Stimulated activated CD4-positive, alpha-beta T cell treated with anti-CD3 and anti-CD28 coated beads, TNF-alpha, amount 100 ng/mL, for 48 hours (primary cell): ENCODE measurements around the gene CYB561D1.
"Not testable (repeated sequence)": the region's sequence is repeated elsewhere in the genome, so short reads cannot be mapped to it uniquely, and the experiment has no call there.

Experiments
- DNase-seq, 3 donors: peaks; one replicate each; pipeline ENCODE4 v3.0.0-alpha.2; 2020; ENCODE audit warnings: low read depth in 3 of 3

CYB561D1 gene, protein sequence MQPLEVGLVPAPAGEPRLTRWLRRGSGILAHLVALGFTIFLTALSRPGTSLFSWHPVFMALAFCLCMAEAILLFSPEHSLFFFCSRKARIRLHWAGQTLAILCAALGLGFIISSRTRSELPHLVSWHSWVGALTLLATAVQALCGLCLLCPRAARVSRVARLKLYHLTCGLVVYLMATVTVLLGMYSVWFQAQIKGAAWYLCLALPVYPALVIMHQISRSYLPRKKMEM

GRCh38 chr1:109493805-109494539 is at the start of gene CYB561D1:
Gene CYB561D1, plus strand, starts transcription at chr1:109494094. Its CDS starts 46 bp downstream, at chr1:109494140.
- DNase-seq = peak; percentile 76 to 87 (median 80)

- no peak for DNase-seq
Observed at GRCh38 chr1:109444346-109444745, 49.5 kb upstream of the CYB561D1 start.

GRCh38 chr1:109445949-109446695 is 47.8 kb upstream of the CYB561D1 start:
- DNase-seq = not testable (repeated sequence)

DNA sequence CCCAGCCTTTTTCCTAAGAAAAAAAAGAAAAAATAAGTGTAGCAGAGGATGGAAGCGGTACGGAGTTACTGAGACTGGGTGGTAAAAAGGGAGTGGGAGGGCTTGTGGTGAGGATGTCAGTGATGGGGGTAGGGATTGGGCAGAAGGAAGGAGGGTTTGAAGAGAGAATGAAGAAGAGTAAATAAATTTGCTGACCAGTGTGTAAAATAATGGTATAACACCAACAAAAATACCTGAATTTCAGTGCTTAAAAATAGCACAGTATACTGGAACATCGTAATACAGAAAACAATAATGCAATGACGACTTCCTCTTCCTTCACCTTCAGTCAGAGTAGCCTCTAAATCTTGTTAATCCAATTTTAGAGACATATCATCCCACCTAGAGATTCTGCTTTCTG is 46.4 kb upstream of the CYB561D1 start:
- no peak for DNase-seq

DNA sequence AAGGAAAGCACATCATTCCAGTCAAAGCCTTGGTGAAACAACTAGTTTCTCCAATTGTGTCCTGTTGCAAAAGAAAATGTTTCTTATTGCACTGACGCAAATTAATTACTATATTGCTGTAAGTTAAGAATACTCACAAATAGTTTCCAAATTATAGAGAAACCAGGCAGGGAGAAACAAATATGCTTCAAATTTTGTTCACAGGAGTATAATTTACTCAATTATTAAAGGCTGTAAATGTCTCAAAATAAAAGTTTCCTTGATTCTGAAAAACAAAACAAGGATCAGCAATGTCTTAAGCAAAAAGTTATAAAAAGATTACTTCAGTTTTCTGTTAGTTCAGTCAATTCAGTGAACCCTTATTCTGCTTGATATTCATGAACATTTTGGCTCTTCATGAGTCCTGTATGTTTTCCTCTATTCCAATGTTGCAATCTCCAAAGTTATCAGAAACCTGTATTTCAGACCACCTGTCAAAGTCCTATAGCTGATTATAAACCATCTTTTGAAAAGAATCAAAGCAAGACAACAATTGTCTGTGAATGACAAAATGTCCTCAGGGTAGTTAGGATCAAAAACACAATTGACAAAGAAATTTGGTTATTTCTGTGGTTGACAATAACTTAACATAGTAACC is 39.3 kb upstream of the CYB561D1 start:
- no peak for DNase-seq

- DNase-seq = no peak
Observed at GRCh38 chr1:109457819-109458218, 36.1 kb upstream of the CYB561D1 start.

DNA sequence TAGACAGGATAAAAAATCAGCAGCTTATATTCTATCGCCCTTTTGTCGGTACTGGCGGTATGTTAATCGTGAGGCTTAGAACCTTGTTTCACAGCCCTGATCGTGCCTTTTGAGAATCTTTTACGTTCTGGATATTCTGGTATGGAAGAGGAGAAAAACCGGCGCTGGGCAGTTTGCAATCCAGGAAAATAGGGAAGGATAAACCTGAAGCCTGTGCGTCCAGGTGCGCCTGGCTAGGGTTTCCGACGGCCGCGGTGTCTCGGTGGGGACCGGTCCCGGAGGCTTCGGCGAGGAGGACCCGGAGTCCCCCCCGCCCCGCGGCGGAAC is 27.8 kb upstream of the CYB561D1 start:
- DNase-seq = no peak

DNA sequence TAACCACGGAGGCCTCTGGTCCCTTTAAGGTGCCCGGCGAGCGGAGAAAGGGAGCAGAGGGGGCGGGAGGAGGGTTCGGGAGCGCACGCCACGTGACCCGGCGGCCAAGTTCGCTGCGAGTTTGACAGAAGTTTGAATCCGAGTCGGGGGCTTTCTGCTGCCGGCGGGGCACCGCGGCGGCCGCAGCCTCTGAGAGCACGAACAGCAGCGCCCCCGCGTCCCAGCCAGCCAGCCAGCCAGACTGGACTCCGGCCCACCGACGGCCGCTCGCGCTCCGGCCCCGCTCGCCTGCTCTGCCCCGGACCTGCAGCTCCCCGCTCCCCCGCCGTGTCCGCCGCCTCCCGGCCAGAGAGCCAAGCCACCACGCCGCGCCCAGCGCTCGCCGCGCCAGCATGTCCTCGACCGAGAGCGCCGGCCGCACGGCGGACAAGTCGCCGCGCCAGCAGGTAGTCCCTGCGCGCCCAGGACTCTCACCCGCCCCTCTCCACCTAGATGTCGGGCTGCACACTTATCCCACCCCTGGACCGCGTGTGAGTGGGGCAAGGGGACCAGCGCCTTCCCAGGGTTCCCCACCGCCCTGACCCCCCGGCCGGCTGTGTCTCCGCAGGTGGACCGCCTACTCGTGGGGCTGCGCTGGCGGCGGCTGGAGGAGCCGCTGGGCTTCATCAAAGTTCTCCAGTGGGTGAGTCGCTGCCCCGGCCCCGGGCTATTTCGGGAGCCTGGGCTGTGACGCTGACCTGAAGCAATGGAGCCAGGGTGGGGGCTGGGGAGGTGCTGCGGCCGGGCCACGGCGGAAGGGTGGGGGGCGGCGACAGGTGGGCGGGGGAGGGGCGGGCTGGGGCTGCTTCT is 27.2 kb upstream of the CYB561D1 start, which contains the start of gene SYPL2:
SYPL2 (plus strand) TSS at position 95 of the 849 bp plus-strand sequence; CDS start at position 393, 298 bp downstream.
- DNase-seq = no peak

DNA sequence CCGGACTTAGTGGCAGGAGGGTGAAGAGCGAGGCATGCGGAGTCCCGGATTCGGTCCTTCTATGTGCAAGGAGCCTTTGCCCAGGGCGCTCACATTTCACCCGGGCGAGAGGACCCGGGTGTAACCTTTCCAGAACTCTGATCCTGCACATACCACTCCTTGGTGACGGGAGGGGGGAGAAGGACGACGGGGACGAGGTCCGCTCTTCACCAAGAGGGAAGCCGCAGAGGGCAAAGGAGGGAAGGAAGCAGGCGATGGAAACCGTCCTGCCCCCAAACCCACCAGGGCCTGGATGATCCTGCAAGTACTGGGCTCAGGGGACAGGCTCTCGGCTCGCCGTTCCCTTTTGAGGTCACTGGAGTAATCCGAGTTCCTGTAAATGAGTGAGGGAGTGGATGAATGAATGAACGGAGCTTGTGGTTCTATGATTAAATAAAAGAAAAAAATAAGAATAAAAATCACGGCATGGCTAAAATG is 26.6 kb upstream of the CYB561D1 start:
- DNase-seq = no peak

DNA sequence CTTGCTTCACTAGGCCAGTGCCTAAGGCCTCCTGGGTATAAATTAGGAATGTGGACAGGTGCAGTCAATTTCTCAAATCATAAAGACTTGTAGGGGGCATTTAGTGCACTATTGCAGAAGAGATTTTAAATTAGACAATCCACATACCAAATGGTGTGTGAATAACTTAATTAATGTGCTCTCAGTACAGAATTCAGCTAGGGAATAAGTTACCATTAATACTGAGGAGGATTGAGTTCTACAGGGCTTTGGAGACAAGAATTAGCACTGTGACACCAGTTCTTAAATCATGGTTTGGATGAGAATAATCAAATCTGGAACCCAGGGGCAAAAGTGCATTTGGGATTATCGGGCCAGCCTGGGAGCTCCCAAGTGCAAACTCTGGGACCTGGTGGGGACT is 25.8 kb upstream of the CYB561D1 start:
- DNase-seq = no peak

- DNase-seq = no peak
Observed at GRCh38 chr1:109468903-109469302, 25.0 kb upstream of the CYB561D1 start.

- DNase-seq = no peak
Observed at GRCh38 chr1:109470245-109470644, 23.6 kb upstream of the CYB561D1 start.

DNA sequence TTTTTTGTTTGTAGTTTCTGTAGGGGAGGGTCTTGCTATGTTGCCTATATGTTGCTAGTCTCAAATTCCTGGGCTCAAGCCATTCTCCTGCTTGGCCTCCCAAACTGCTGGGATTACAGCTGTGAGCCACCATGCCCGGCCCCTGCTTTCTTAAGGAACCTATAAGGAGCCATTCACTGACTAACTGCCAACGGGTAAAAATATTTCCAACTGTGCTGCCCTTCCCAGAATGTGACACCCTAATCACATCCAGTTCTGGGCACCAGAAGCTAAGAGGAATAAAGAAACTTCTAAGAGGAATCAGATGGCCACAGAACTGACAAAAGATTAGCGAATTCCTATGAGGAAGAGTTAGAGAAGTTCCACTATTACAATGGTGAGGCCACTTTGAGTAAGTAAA is 21.1 kb upstream of the CYB561D1 start:
- DNase-seq = no peak

DNA sequence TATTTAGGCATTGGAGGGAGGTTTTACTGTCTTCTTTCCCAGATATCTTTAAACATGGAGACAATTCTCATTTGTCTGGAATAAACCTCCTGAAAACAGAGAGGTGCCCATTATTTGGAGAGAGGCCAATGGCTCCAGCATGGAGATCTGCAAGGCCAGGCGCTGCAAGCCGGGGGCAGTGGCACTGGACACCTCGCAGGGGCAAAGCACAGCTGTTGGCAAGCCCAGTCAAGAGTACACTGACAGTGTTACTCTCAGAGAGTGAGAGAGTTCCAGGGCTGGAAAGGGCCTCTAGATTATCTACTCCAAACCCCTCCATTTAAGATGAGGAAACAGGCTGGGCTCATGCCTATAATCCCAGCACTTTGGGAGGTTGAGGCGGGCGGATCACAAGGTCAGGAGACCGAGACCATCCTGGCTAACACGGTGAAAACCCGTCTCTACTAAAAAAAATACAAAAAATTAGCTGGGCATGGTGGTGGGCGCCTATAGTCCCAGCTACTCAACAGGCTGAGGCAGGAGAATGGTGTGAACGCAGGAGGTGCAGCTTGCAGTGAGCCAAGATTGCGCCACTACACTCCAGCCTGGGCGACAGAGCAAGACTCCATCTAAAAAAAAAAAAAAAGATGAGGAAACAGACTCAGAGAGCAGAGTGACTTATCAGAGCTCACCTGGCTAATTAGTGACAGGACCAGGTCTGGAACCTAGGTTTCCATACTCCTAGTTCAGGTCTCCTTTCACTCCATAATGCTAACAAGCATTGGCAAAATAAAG is 20.4 kb upstream of the CYB561D1 start:
- DNase-seq = not testable (repeated sequence)

- no peak for DNase-seq
Observed at GRCh38 chr1:109474697-109475096, 19.2 kb upstream of the CYB561D1 start.

DNA sequence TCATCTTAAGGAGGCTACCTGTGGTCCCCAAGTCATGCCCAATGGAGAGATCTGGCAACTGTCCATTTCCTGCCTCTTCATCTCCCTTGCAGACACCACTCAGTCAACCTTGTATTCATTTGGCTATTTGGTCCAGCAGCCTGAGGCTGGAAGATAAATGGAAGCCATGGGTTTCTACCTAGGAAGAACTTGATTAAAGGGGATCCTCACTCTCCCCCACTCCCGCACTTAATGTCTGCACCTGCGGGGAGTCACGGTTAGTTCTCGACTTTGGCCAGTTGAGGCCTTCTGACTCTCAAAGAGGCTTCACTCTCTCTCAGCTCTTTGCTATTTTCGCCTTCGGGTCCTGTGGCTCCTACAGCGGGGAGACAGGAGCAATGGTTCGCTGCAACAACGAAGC is 18.6 kb upstream of the CYB561D1 start:
- DNase-seq = no peak

GRCh38 chr1:109476825-109477224 is 17.1 kb upstream of the CYB561D1 start:
- no peak for DNase-seq

DNA sequence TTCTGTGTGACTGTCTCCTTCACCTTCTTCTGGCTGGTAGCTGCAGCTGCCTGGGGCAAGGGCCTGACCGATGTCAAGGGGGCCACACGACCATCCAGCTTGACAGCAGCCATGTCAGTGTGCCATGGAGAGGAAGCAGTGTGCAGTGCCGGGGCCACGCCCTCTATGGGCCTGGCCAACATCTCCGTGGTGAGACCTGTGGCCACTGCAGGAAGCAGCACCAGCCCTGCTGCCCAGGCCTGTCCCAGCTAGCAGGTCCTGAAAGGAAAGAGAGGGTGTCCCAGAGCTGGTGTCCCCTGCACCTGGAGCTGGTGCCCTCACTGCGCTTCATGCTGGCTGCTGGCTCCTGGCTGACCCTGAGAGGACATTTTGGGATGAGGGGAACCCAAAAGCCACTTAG is 16.1 kb upstream of the CYB561D1 start:
- no peak for DNase-seq

DNA sequence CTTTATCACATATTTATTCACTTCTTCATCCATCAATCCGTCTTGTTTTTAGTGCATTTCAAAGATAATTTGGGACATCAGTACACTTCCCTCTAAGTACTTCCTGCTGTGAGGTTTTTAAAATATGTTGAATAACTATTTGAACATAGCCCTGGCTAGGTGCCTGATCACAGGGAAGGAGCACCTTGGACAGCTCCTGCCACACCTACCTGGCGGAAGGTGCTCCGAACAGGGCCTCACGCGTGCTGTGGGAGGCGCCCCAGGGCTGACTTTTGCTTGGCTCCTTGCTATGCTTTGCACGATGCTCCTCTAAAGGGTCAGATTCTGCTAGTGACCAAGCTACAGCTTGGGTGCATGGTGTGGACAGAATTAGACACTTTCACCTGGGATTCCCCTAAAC is 15.1 kb upstream of the CYB561D1 start:
- peak in 1 of 3 donors; percentile 33 for DNase-seq

- no peak for DNase-seq
Observed at GRCh38 chr1:109479311-109479710, 14.6 kb upstream of the CYB561D1 start.
